DOHH2 (cell line): ENCODE measurements around the gene CDC25C.
A peak's percentile ranks its signal among the peaks of the same experiment; 100 is the strongest.

ENCODE experiments used
- H3F3A ChIP-seq: fragments of 200-600 bp; sonication (generic), shearing (Covaris generic); 2 replicates; pipeline ENCODE4 v1.6.0; 2016; ENCODE audit warnings: antibody characterized with exemption, mild to moderate bottlenecking; ENCODE audit not compliant: control insufficient read depth, insufficient read depth
- H3K27ac ChIP-seq: fragments of 200-600 bp; sonication (generic); 2 replicates; pipeline ENCODE4 v1.5.1; 2014; ENCODE audit warnings: low read depth, mild to moderate bottlenecking, low read length, moderate library complexity
- H3K27me3 ChIP-seq: fragments of 200-600 bp; sonication (generic); 2 replicates; pipeline ENCODE4 v1.6.1; 2014; ENCODE audit warnings: mild to moderate bottlenecking, low read length, mixed read lengths; ENCODE audit not compliant: control insufficient read depth
- H3K36me3 ChIP-seq: fragments of 200-600 bp; sonication (generic); 2 replicates; pipeline ENCODE4 v1.6.1; 2014; ENCODE audit warnings: mild to moderate bottlenecking, low read length, moderate library complexity, mixed read lengths; ENCODE audit not compliant: control insufficient read depth
- H3K4me1 ChIP-seq: fragments of 200-600 bp; sonication (generic); 2 replicates; pipeline ENCODE4 v1.6.1; 2014; ENCODE audit warnings: mild to moderate bottlenecking, low read length, mixed read lengths; ENCODE audit not compliant: control insufficient read depth
- H3K4me2 ChIP-seq: fragments of 200-600 bp; sonication (generic); 2 replicates; pipeline ENCODE4 v1.6.0; 2014; ENCODE audit warnings: mild to moderate bottlenecking, low read length, moderate library complexity
- H3K4me3 ChIP-seq: fragments of 200-600 bp; sonication (generic); 2 replicates; pipeline ENCODE4 v1.5.1; 2014; ENCODE audit warnings: mild to moderate bottlenecking, low read length, mixed read lengths
- H3K79me2 ChIP-seq: fragments of 200-600 bp; sonication (generic); 2 replicates; pipeline ENCODE4 v1.6.1; 2014; ENCODE audit warnings: mild to moderate bottlenecking, low read length, mixed read lengths; ENCODE audit not compliant: control insufficient read depth
- H3K9me2 ChIP-seq: fragments of 200-600 bp; sonication (generic); replicated peaks from 2 replicates; pipeline ENCODE4 v1.6.1; 2014; ENCODE audit warnings: mild to moderate bottlenecking, low read length, mixed read lengths; ENCODE audit not compliant: control insufficient read depth
- H3K9me3 ChIP-seq: fragments of 200-600 bp; sonication (generic); 2 replicates; pipeline ENCODE4 v1.6.1; 2014; ENCODE audit warnings: antibody characterized with exemption, low read length, mixed read lengths; ENCODE audit not compliant: control insufficient read depth, insufficient read depth
- H4K20me1 ChIP-seq: fragments of 200-600 bp; sonication (generic); 2 replicates; pipeline ENCODE4 v1.6.0; 2014; ENCODE audit warnings: low read depth, mild to moderate bottlenecking, antibody characterized with exemption, low read length, moderate library complexity; ENCODE audit not compliant: control insufficient read depth, insufficient read depth
- CTCF ChIP-seq: fragments of 200-600 bp; sonication (generic); IDR thresholded peaks from one replicate; pipeline ENCODE4 v1.5.1; 2014; ENCODE audit warnings: antibody characterized with exemption, mild to moderate bottlenecking, low read depth, low read length; ENCODE audit not compliant: poor library complexity, severe bottlenecking
- EZH2phosphoT487 ChIP-seq: fragments of 200-600 bp; sonication (generic); IDR thresholded peaks from 2 replicates; pipeline ENCODE4 v1.6.1; 2017; ENCODE audit warnings: borderline replicate concordance, mild to moderate bottlenecking, antibody characterized with exemption, low read length, moderate library complexity, mixed read lengths

CDC25C gene

GRCh38 chr5:138340008-138340407 is 8.4 kb upstream of the CDC25C start:
- peaks cover 38% of the 10 kb centered on the region for H3K79me2 ChIP-seq
- H3K27ac ChIP-seq = no peak overlapping the region
- peaks cover 45% of the 10 kb centered on the region for H3K36me3 ChIP-seq
- H3K9me3 ChIP-seq = no peaks in the 10 kb centered on the region
- peaks cover 27% of the 10 kb centered on the region for H3K4me1 ChIP-seq
- H3K4me3 ChIP-seq = peak overlapping the region; percentile 99
- TF ChIP-seq CTCF (no peak), EZH2phosphoT487 (no peak)
- peak overlapping the region; percentile 70 for H3K4me2 ChIP-seq
- no peaks in the 10 kb centered on the region for H3F3A ChIP-seq
- H4K20me1 ChIP-seq = no peaks in the 10 kb centered on the region; the same call in 1 of the 2 replicates
- no peaks in the 10 kb centered on the region for H3K27me3 ChIP-seq
- no peaks in the 10 kb centered on the region for H3K9me2 ChIP-seq

- Histone ChIP-seq H3K4me1 (peaks cover 27% of the 10 kb centered on the region), H3K9me2 (no peaks in the 10 kb centered on the region), H3K4me3 (peak overlapping the region; percentile 99), H3K79me2 (peaks cover 38% of the 10 kb centered on the region), H3F3A (no peaks in the 10 kb centered on the region), H3K27ac (peak overlapping the region; percentile 56), H4K20me1 (no peaks in the 10 kb centered on the region; the same call in 1 of the 2 replicates), H3K36me3 (peaks cover 39% of the 10 kb centered on the region), H3K27me3 (no peaks in the 10 kb centered on the region), H3K4me2 (peak overlapping the region; percentile 70), H3K9me3 (no peaks in the 10 kb centered on the region)
- TF ChIP-seq EZH2phosphoT487 (no peak), CTCF (no peak)
These were observed 7.9 kb upstream of the CDC25C start for GRCh38 chr5:138339464-138339863.

GRCh38 chr5:138339091-138339456 is 7.5 kb upstream of the CDC25C start:
- peak overlapping the region; percentile 56 for H3K27ac ChIP-seq
- no peaks in the 10 kb centered on the region for H3F3A ChIP-seq
- peaks cover 27% of the 10 kb centered on the region for H3K4me1 ChIP-seq
- H3K9me3 ChIP-seq = no peaks in the 10 kb centered on the region
- peaks cover 35% of the 10 kb centered on the region for H3K36me3 ChIP-seq
- peak overlapping the region; percentile 70 for H3K4me2 ChIP-seq
- peaks cover 38% of the 10 kb centered on the region for H3K79me2 ChIP-seq
- H3K27me3 ChIP-seq = no peaks in the 10 kb centered on the region
- peak overlapping the region; percentile 99 for H3K4me3 ChIP-seq
- H3K9me2 ChIP-seq = no peaks in the 10 kb centered on the region
- TF ChIP-seq EZH2phosphoT487 = no peak
- no peak for TF ChIP-seq CTCF
- H4K20me1 ChIP-seq = no peaks in the 10 kb centered on the region; the same call in 1 of the 2 replicates
